Measurements from ENCODE around the gene ASB6.
A peak's percentile ranks its signal among the peaks of the same experiment; 100 is the strongest.

ASB6 gene

GRCh38 chr9:129641750-129642585, at the start of gene ASB6:
TSS of gene ASB6 (minus strand) at chr9:129642151. CDS start at chr9:129641999, 152 bp downstream.
- DNase-seq (ENCODE audit: low read depth): peak; percentile 96

GRCh38 chr9:129688285-129689043, 46.5 kb upstream of the ASB6 start:
- TF ChIP-seq CTCF (conservative IDR thresholded peaks at IDR 0.05; ENCODE audit: control insufficient read depth, insufficient read depth, low read depth, low read length): no peak
- no peak overlapping the region for H3K4me3 ChIP-seq (ENCODE audit: control insufficient read depth, low read depth, low read length)
- no peak for DNase-seq (ENCODE audit: low read depth)

More at GRCh38 chr9:129641750-129642585, at the start of gene ASB6:
- TF ChIP-seq CTCF (conservative IDR thresholded peaks at IDR 0.05; ENCODE audit: control insufficient read depth, insufficient read depth, low read depth, low read length): peak; percentile 49
- peak within 1 kb of the TSS; percentile 84 for H3K4me3 ChIP-seq (ENCODE audit: control insufficient read depth, low read depth, low read length)

GRCh38 chr9:129687391-129687790, 45.4 kb upstream of the ASB6 start:
- DNase-seq (ENCODE audit: low read depth): no peak
- no peak for TF ChIP-seq CTCF (conservative IDR thresholded peaks at IDR 0.05; ENCODE audit: control insufficient read depth, insufficient read depth, low read depth, low read length)
- no peak overlapping the region for H3K4me3 ChIP-seq (ENCODE audit: control insufficient read depth, low read depth, low read length)

GRCh38 chr9:129686736-129687135, 44.8 kb upstream of the ASB6 start:
- H3K4me3 ChIP-seq (ENCODE audit: control insufficient read depth, low read depth, low read length): no peak overlapping the region
- TF ChIP-seq CTCF (conservative IDR thresholded peaks at IDR 0.05; ENCODE audit: control insufficient read depth, insufficient read depth, low read depth, low read length): no peak
- DNase-seq (ENCODE audit: low read depth): no peak

GRCh38 chr9:129685933-129686259, 43.9 kb upstream of the ASB6 start:
- no peak overlapping the region for H3K4me3 ChIP-seq (ENCODE audit: control insufficient read depth, low read depth, low read length)
- DNase-seq (ENCODE audit: low read depth): no peak
- TF ChIP-seq CTCF (conservative IDR thresholded peaks at IDR 0.05; ENCODE audit: control insufficient read depth, insufficient read depth, low read depth, low read length): no peak

GRCh38 chr9:129685220-129685932, 43.4 kb upstream of the ASB6 start:
- no peak for TF ChIP-seq CTCF (conservative IDR thresholded peaks at IDR 0.05; ENCODE audit: control insufficient read depth, insufficient read depth, low read depth, low read length)
- H3K4me3 ChIP-seq (ENCODE audit: control insufficient read depth, low read depth, low read length): no peak overlapping the region
- peak; percentile 57 for DNase-seq (ENCODE audit: low read depth)

Measured in fibroblast of mammary gland (primary cell).